Endodermal cell (in vitro differentiated cells): ENCODE measurements around the gene RAB27B. TPM values are rescaled to one million over a fixed set of nuclear protein-coding genes. Genes with fewer than 3 reads are reported as not detected.
A peak's percentile ranks its signal among the peaks of the same experiment; 100 is the strongest.

Source experiments
- DNase-seq: peaks from one replicate; pipeline ENCODE4 v3.0.0-alpha.2; 2017
- H3K27ac ChIP-seq: 2 replicates; pipeline ENCODE4 v1.5.1; 2013; ENCODE audit warnings: mild to moderate bottlenecking, low read depth, low read length, moderate library complexity
- H3K27me3 ChIP-seq: 2 replicates; pipeline ENCODE4 v1.6.1; 2013; ENCODE audit warnings: mild to moderate bottlenecking, low read length, moderate library complexity; ENCODE audit not compliant: insufficient read depth, control insufficient read depth, poor library complexity, severe bottlenecking
- H3K36me3 ChIP-seq: 2 replicates; pipeline ENCODE4 v1.7.0; 2013; ENCODE audit warnings: mild to moderate bottlenecking, low read length, moderate library complexity; ENCODE audit not compliant: control insufficient read depth, insufficient read depth
- H3K4me1 ChIP-seq: one replicate; pipeline ENCODE4 v1.7.0; 2013; ENCODE audit warnings: low read length; ENCODE audit not compliant: control insufficient read depth, insufficient read depth
- H3K4me3 ChIP-seq: 2 replicates; pipeline ENCODE4 v1.5.1; 2013; ENCODE audit warnings: mild to moderate bottlenecking, low read length, moderate library complexity
- H3K9ac ChIP-seq: 2 replicates; pipeline ENCODE4 v1.6.1; 2013; ENCODE audit warnings: mild to moderate bottlenecking, low read length, moderate library complexity; ENCODE audit not compliant: poor library complexity, severe bottlenecking; ENCODE audit errors: extremely low read depth
- H3K9me3 ChIP-seq: 2 replicates; pipeline ENCODE4 v1.6.1; 2013; ENCODE audit warnings: mild to moderate bottlenecking, low read length, moderate library complexity; ENCODE audit not compliant: control insufficient read depth
- H3K27ac Mint-ChIP-seq: 2 replicates; pipeline ENCODE4 v1.8.0; 2020; ENCODE audit warnings: mixed read lengths
- H3K27me3 Mint-ChIP-seq: 2 replicates; pipeline ENCODE4 v1.8.0; 2021; ENCODE audit warnings: mild to moderate bottlenecking, mixed read lengths; ENCODE audit not compliant: insufficient read depth
- H3K36me3 Mint-ChIP-seq: 2 replicates; pipeline ENCODE4 v1.8.0; 2020; ENCODE audit warnings: low read depth, mixed read lengths
- H3K4me1 Mint-ChIP-seq: 2 replicates; pipeline ENCODE4 v1.8.0; 2020; ENCODE audit warnings: mixed read lengths
- H3K4me3 Mint-ChIP-seq: 2 replicates; pipeline ENCODE4 v1.8.0; 2020; ENCODE audit warnings: mild to moderate bottlenecking, moderate library complexity, mixed read lengths
- H3K9me3 Mint-ChIP-seq: 2 replicates; pipeline ENCODE4 v1.8.0; 2020; ENCODE audit warnings: mild to moderate bottlenecking, mixed read lengths
- CTCF ChIP-seq: fragments of 200-600 bp; sonication (generic); conservative IDR thresholded peaks from 2 replicates; pipeline ENCODE4 v1.5.0; 2021; ENCODE audit warnings: antibody characterized with exemption, mild to moderate bottlenecking
- WGBS, 2 experiments: methylation state at CpG; one replicate each; pipeline versions ENCODE4 v1.1.5 to v1.1.7; 2013; ENCODE audit warnings: missing lambda C conversion rate in 2 of 2, mixed read lengths in 1 of 2; ENCODE audit not compliant: insufficient coverage in 1 of 2, insufficient read length in 1 of 2; 5-methylcytosine and 5-hydroxymethylcytosine counted together
- total RNA-seq, 2 donors: library from RNA; stranded (reverse); fragmentation: NEBNext Ultra II Directional in 1 of 2; extraction: Animal tissue kit (Norgen Biotek cat#: 25700) in 1 of 2; gene quantifications; 2 replicates in 1 of 2; 3 replicates in 1 of 2; pipeline ENCODE4 v1.2.1, GENCODE V29; 2021

RAB27B gene
- total RNA-seq, 2 donors from 2014 or later = 0.40 to 0.99 TPM

GRCh38 chr18:54916507-54916906 lies 88.2 kb downstream of the RAB27B start:
- no peak overlapping the region for H3K4me3 ChIP-seq
- no peaks in the 10 kb centered on the region for H3K27me3 ChIP-seq
- Mint-ChIP-seq H3K36me3 (no peaks in the 10 kb centered on the region), H3K27me3 (peaks cover 8% of the 10 kb centered on the region), H3K4me1 (peaks cover 21% of the 10 kb centered on the region), H3K9me3 (no peaks in the 10 kb centered on the region), H3K27ac (no peak overlapping the region), H3K4me3 (no peak overlapping the region)
- no peaks in the 10 kb centered on the region for H3K9me3 ChIP-seq
- peak; percentile 60 for DNase-seq
- TF ChIP-seq CTCF = peak; percentile 58
- H3K36me3 ChIP-seq = no peaks in the 10 kb centered on the region
- no peak overlapping the region for H3K9ac ChIP-seq
- 99 to 100% methylated on average over 2 to 3 of the region's 3 CpGs for WGBS, 2 experiments
- no peak overlapping the region for H3K27ac ChIP-seq
- H3K4me1 ChIP-seq = peaks cover 3% of the 10 kb centered on the region

GRCh38 chr18:54918060-54918459 lies 89.8 kb downstream of the RAB27B start:
- Histone ChIP-seq H3K27me3 (no peaks in the 10 kb centered on the region), H3K9ac (no peak overlapping the region), H3K36me3 (no peaks in the 10 kb centered on the region), H3K4me1 (peaks cover 3% of the 10 kb centered on the region), H3K4me3 (no peak overlapping the region), H3K9me3 (no peaks in the 10 kb centered on the region), H3K27ac (no peak overlapping the region)
- Mint-ChIP-seq H3K9me3 (no peaks in the 10 kb centered on the region), H3K4me1 (peaks cover 25% of the 10 kb centered on the region), H3K27me3 (peaks cover 8% of the 10 kb centered on the region), H3K4me3 (no peak overlapping the region), H3K27ac (no peak overlapping the region), H3K36me3 (no peaks in the 10 kb centered on the region)
- no peak for TF ChIP-seq CTCF
- DNase-seq = peak; percentile 58
- whole genome bisulfite sequencing, 2 experiments = 45 to 55% methylated on average over 2 to 4 of the region's 4 CpGs

GRCh38 chr18:54919412-54919811 lies 91.1 kb downstream of the RAB27B start:
- no peak overlapping the region for H3K4me3 ChIP-seq
- no peaks in the 10 kb centered on the region for H3K27me3 ChIP-seq
- Mint-ChIP-seq H3K9me3 (no peaks in the 10 kb centered on the region), H3K36me3 (no peaks in the 10 kb centered on the region), H3K4me3 (no peak overlapping the region), H3K4me1 (peaks cover 27% of the 10 kb centered on the region), H3K27me3 (peaks cover 8% of the 10 kb centered on the region), H3K27ac (no peak overlapping the region)
- TF ChIP-seq CTCF = no peak
- peaks cover 3% of the 10 kb centered on the region for H3K4me1 ChIP-seq
- WGBS, 2 experiments = 89 to 93% methylated on average over 3 to 6 of the region's 6 CpGs
- H3K36me3 ChIP-seq = no peaks in the 10 kb centered on the region
- DNase-seq = no peak
- no peak overlapping the region for H3K9ac ChIP-seq
- H3K9me3 ChIP-seq = no peaks in the 10 kb centered on the region
- H3K27ac ChIP-seq = no peak overlapping the region
